ENCODE measurements around the gene DET1. TPM values are rescaled to one million over a fixed set of nuclear protein-coding genes. Genes with fewer than 3 reads are reported as not detected.

The DET1 gene
- 10.1 and 14.1 TPM in 2 replicates for total RNA-seq
- total RNA-seq (2013): 8.4 TPM
- 4.8 and 6.7 TPM in 2 replicates for polyA plus RNA-seq
- polyA minus RNA-seq: 6.2 and 7.8 TPM in 2 replicates

DNA sequence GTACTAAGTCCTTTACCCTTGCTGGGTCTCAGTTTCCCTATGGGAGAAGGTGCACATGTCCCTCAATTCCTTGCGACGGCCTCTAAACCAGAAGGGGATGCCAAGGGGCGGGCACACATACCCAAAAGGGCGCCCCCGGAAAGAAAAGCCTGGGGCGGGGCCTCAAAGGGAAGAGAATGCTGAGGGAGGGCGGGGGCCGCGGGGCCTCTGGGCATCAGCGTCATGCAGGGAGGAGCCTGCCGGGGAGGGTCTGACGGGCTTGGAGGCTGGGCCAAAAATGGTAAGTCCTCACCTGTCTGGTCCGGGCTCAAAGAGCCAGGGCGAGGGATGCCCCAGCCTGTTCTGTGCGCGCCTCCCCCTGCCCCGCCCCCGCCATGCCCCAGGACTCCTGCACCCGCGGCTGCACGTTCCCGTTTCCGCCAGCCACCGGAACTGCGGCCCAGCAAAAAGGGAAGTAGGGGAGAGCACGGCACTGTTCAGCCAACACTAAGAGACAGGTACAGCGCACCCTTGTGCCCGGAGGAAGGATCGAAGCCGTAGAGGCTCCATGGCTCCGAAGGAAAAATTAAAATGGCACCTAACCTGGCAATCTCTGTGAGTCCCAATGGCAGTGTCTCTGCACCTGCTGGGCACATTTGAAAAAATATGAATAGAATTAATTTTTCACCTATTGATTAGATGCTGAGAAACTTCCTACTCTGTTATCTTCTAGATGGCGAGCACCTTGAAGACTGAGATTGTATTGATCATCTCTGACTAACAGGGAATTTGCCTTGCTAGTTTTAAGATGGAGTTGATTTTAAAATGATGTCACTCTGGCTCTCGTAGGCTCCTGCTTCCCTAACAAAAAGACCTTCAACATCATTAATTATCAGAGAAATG is at the start of gene DET1:
Gene DET1 (minus strand): TSS at position 434 of the 882 bp plus-strand sequence. CDS start 14,976 bp downstream, outside the sequence.
- TF ChIP-seq, protein P1, sequence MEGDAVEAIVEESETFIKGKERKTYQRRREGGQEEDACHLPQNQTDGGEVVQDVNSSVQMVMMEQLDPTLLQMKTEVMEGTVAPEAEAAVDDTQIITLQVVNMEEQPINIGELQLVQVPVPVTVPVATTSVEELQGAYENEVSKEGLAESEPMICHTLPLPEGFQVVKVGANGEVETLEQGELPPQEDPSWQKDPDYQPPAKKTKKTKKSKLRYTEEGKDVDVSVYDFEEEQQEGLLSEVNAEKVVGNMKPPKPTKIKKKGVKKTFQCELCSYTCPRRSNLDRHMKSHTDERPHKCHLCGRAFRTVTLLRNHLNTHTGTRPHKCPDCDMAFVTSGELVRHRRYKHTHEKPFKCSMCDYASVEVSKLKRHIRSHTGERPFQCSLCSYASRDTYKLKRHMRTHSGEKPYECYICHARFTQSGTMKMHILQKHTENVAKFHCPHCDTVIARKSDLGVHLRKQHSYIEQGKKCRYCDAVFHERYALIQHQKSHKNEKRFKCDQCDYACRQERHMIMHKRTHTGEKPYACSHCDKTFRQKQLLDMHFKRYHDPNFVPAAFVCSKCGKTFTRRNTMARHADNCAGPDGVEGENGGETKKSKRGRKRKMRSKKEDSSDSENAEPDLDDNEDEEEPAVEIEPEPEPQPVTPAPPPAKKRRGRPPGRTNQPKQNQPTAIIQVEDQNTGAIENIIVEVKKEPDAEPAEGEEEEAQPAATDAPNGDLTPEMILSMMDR (IDR thresholded peaks at IDR 0.05): peak; percentile 76
- TF ChIP-seq EZH2 (IDR thresholded peaks at IDR 0.05; ENCODE audit: borderline replicate concordance, insufficient read depth, low read depth, low read length, poor library complexity, severe bottlenecking): no peak

DNA sequence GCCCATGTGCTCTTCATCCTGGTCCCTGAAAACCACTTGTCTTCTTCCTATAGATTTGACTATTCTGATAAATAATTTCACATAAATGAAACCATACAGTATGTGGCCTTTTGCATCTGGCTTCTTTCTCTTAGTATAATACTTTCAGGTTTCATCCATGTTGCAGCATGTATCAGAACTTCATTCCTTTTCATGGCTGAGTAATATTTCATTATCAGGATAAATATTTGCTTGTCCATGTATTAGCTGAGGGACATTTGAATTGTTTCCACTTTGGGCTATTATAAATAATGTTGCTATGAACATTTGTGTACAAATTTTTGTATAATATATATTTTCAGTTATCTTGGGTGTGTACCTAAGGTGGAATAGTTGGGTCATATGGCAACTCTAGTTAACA is 44.9 kb upstream of the DET1 start:
- TF ChIP-seq, protein P1 (IDR thresholded peaks at IDR 0.05): no peak
- TF ChIP-seq EZH2 (IDR thresholded peaks at IDR 0.05; ENCODE audit: borderline replicate concordance, insufficient read depth, low read depth, low read length, poor library complexity, severe bottlenecking): no peak
- Mint-ChIP-seq H3K27ac (no peak overlapping the region), H3K27me3 (no peaks in the 10 kb centered on the region), H3K4me1 (no peaks in the 10 kb centered on the region), H3K4me3 (no peak overlapping the region), H3K9me3 (ENCODE audit: insufficient read depth) (no peaks in the 10 kb centered on the region)
- intact Hi-C loops (cut with micrococcal nuclease): no loop called here
- Histone ChIP-seq H4K20me1 (ENCODE audit: control insufficient read depth, insufficient read depth, low read length, poor library complexity, severe bottlenecking) (no peaks in the 10 kb centered on the region), H3K27me3 (replicated peaks in 1 of 4; ENCODE audit: control extremely low read depth in 1 of 4, control insufficient read depth in 3 of 4, insufficient read depth in 4 of 4, low read length in 3 of 4) (no peaks in the 10 kb centered on the region), H3K36me3 (replicated peaks in 1 of 2; ENCODE audit: control extremely low read depth in 1 of 2, control insufficient read depth in 1 of 2, extremely low read depth in 1 of 2, insufficient read depth in 2 of 2, low read length in 1 of 2) (no peaks in the 10 kb centered on the region), H3K4me2 (replicated peaks; ENCODE audit: low read depth, low read length, poor library complexity, severe bottlenecking) (no peak overlapping the region), H3K4me3 (ENCODE audit: control extremely low read depth in 1 of 5, extremely low read depth in 1 of 5, insufficient read depth in 1 of 5, low read depth in 2 of 5, low read length in 4 of 5) (no peak overlapping the region), H3K79me2 (ENCODE audit: control insufficient read depth, insufficient read depth, low read length) (no peaks in the 10 kb centered on the region), H3K9me3 (ENCODE audit: control extremely low read depth in 1 of 3, control insufficient read depth in 2 of 3, insufficient read depth in 1 of 3, low read length in 2 of 3) (peaks cover 0 to 1% (median 0%) of the 10 kb centered on the region in 3 donors), H3K27ac (ENCODE audit: low read length in 2 of 2) (no peak overlapping the region), H3K9ac (ENCODE audit: low read length) (no peak overlapping the region), H2AFZ (ENCODE audit: insufficient read depth, low read depth, low read length, poor library complexity, severe bottlenecking) (no peak overlapping the region), H3K4me1 (ENCODE audit: control insufficient read depth in 2 of 2, insufficient read depth in 2 of 2, low read length in 2 of 2) (no peaks in the 10 kb centered on the region)
- ATAC-seq (ENCODE audit: low read depth): no peak
- DNase-seq: no peak
- ChIA-PET POLR2A (no interaction called here), CTCF (no interaction called here)

More for the DNA sequence above, at the start of gene DET1:
- ATAC-seq (ENCODE audit: low read depth) (peak; percentile 89), DNase-seq (peak; percentile 96)
- CTCF ChIA-PET: no interaction called here
- H3K27ac Mint-ChIP-seq: peak within 1 kb of the TSS; percentile 97
- peak within 1 kb of the TSS; percentile 72 for H3K4me2 ChIP-seq (replicated peaks; ENCODE audit: low read depth, low read length, poor library complexity, severe bottlenecking)
- no peaks in the 10 kb centered on the region for H4K20me1 ChIP-seq (ENCODE audit: control insufficient read depth, insufficient read depth, low read length, poor library complexity, severe bottlenecking)
- H3K27me3 Mint-ChIP-seq: no peaks in the 10 kb centered on the region
- intact Hi-C loops (cut with micrococcal nuclease): loop anchor here (5.0 kb wide), 1 partner anchor 351 kb away; the partner anchor contains the start of gene HAPLN3
- H3K4me3 Mint-ChIP-seq: peak within 1 kb of the TSS; percentile 96
- H3K9me3 ChIP-seq (ENCODE audit: control extremely low read depth in 1 of 3, control insufficient read depth in 2 of 3, insufficient read depth in 1 of 3, low read length in 2 of 3): no peaks in the 10 kb centered on the region
- peaks cover 10% of the 10 kb centered on the region for H3K79me2 ChIP-seq (ENCODE audit: control insufficient read depth, insufficient read depth, low read length)
- H3K27ac ChIP-seq (ENCODE audit: low read length in 2 of 2): peak within 1 kb of the TSS; percentile 79 to 80
- WGBS (ENCODE audit: insufficient coverage): under 1% methylated on average over 30 of the region's 33 CpGs
- H3K9ac ChIP-seq (ENCODE audit: low read length): peak within 1 kb of the TSS; percentile 75
- H3K4me3 ChIP-seq (ENCODE audit: control extremely low read depth in 1 of 5, extremely low read depth in 1 of 5, insufficient read depth in 1 of 5, low read depth in 2 of 5, low read length in 4 of 5): peak within 1 kb of the TSS; percentile 63 to 81 (median 67)
- POLR2A ChIA-PET: no interaction called here
- H3K4me1 Mint-ChIP-seq: peaks cover 18% of the 10 kb centered on the region
- no peaks in the 10 kb centered on the region for H3K27me3 ChIP-seq (replicated peaks in 1 of 4; ENCODE audit: control extremely low read depth in 1 of 4, control insufficient read depth in 3 of 4, insufficient read depth in 4 of 4, low read length in 3 of 4)
- H2AFZ ChIP-seq (ENCODE audit: insufficient read depth, low read depth, low read length, poor library complexity, severe bottlenecking): peak within 1 kb of the TSS; percentile 88
- H3K36me3 ChIP-seq (replicated peaks in 1 of 2; ENCODE audit: control extremely low read depth in 1 of 2, control insufficient read depth in 1 of 2, extremely low read depth in 1 of 2, insufficient read depth in 2 of 2, low read length in 1 of 2): peaks cover 0 to 3% of the 10 kb centered on the region in 2 experiments
- peaks cover 4 to 6% of the 10 kb centered on the region in 2 donors for H3K4me1 ChIP-seq (ENCODE audit: control insufficient read depth in 2 of 2, insufficient read depth in 2 of 2, low read length in 2 of 2)
- H3K9me3 Mint-ChIP-seq (ENCODE audit: insufficient read depth): no peaks in the 10 kb centered on the region
